HepG2 (cell line): ENCODE results near the gene THEM4. TPM values are rescaled to one million over a fixed set of nuclear protein-coding genes. Genes with fewer than 3 reads are reported as not detected.

Source experiments
- AKAP8 ChIP-seq: sonication (generic); formaldehyde crosslinking; IDR thresholded peaks from 2 replicates; pipeline ENCODE4 v1.5.1; 2020; ENCODE audit warnings: mild to moderate bottlenecking, missing genetic modification reagents
- CCDC6 ChIP-seq: sonication (generic); formaldehyde crosslinking; IDR thresholded peaks from 2 replicates; pipeline ENCODE4 v1.8.1; 2022; ENCODE audit warnings: mild to moderate bottlenecking, missing genetic modification reagents, moderate library complexity
- CSRNP1 ChIP-seq: sonication (generic); formaldehyde crosslinking; IDR thresholded peaks from 2 replicates; pipeline ENCODE4 v1.8.1; 2023; ENCODE audit warnings: mild to moderate bottlenecking, missing genetic modification reagents
- NR0B2 ChIP-seq: sonication (generic); formaldehyde crosslinking; IDR thresholded peaks from 2 replicates; pipeline ENCODE4 v1.4.0; 2020; ENCODE audit warnings: mild to moderate bottlenecking, missing genetic modification reagents
- RBM39 ChIP-seq: fragments of 200-400 bp; formaldehyde crosslinking; IDR thresholded peaks from one replicate; pipeline ENCODE4 v1.6.1; 2018; ENCODE audit warnings: antibody characterized with exemption, mild to moderate bottlenecking, low read depth, low read length; ENCODE audit not compliant: poor library complexity, severe bottlenecking
- SAFB2 ChIP-seq: sonication (generic); formaldehyde crosslinking; IDR thresholded peaks from 2 replicates; pipeline ENCODE4 v1.5.1; 2020; ENCODE audit warnings: missing genetic modification reagents, low read depth, mild to moderate bottlenecking, borderline replicate concordance
- TCF7 ChIP-seq: sonication (generic); IDR thresholded peaks from 2 replicates; pipeline ENCODE4 v1.6.1; 2016; ENCODE audit warnings: antibody characterized with exemption, low read depth
- ZBTB38 ChIP-seq: sonication (generic); formaldehyde crosslinking; IDR thresholded peaks from 2 replicates; pipeline ENCODE4 v1.5.1; 2020; ENCODE audit warnings: mild to moderate bottlenecking, missing genetic modification reagents
- ZNF274 ChIP-seq: sonication (generic); formaldehyde crosslinking; IDR thresholded peaks from 2 replicates; pipeline ENCODE4 v1.5.1; 2020; ENCODE audit warnings: mild to moderate bottlenecking, missing genetic modification reagents
- ZNF333 ChIP-seq: sonication (generic); formaldehyde crosslinking; IDR thresholded peaks from 2 replicates; pipeline ENCODE4 v1.4.0; 2020; ENCODE audit warnings: mild to moderate bottlenecking, missing genetic modification reagents, borderline replicate concordance
- ZNF550 ChIP-seq: sonication (generic); formaldehyde crosslinking; IDR thresholded peaks from 2 replicates; pipeline ENCODE4 v1.4.0; 2020; ENCODE audit warnings: mild to moderate bottlenecking, missing genetic modification reagents, borderline replicate concordance
- ZNF670 ChIP-seq: sonication (generic); formaldehyde crosslinking; IDR thresholded peaks from 2 replicates; pipeline ENCODE4 v1.8.0; 2022; ENCODE audit warnings: mild to moderate bottlenecking, missing genetic modification reagents, borderline replicate concordance
- ZSCAN25 ChIP-seq: sonication (generic); formaldehyde crosslinking; IDR thresholded peaks from 2 replicates; pipeline ENCODE4 v1.8.0; 2022; ENCODE audit warnings: mild to moderate bottlenecking, missing genetic modification reagents
- polyA plus RNA-seq, 8 experiments: library from polyadenylated mRNA; depleted of rRNA in 3 of 8; stranded (reverse) in 7 of 8; unstranded in 1 of 8; fragments of >200 nt; fragmentation: Illumina TruSeq in 4 of 8; extraction: Trizol in 4 of 8; gene quantifications; 2 replicates each; pipeline versions ENCODE4 v1.2.1 to v1.2.3, GENCODE V29; 2011 to 2016; ENCODE audit warnings: low read depth in 4 of 8, missing spikeins in 1 of 8, mixed read lengths in 1 of 8; ENCODE audit not compliant: insufficient read depth in 1 of 8
- total RNA-seq, 5 experiments: library from RNA; depleted of rRNA; stranded (reverse); fragments of >200 nt; fragmentation: Illumina TruSeq; extraction: Trizol; gene quantifications; 2 replicates each; pipeline ENCODE4 v1.2.3, GENCODE V29; 2016; ENCODE audit warnings: low read depth in 1 of 5
- TF ChIP-seq, protein P1 (sequence below), 2 experiments: sonication (generic) in 1 of 2; formaldehyde crosslinking in 1 of 2; IDR thresholded peaks; 2 replicates each; pipeline versions ENCODE4 v1.4.0 to v1.6.1; 2016 to 2020; ENCODE audit warnings: borderline replicate concordance in 1 of 2, low read depth in 1 of 2, mild to moderate bottlenecking in 1 of 2, missing genetic modification reagents in 1 of 2
- TF ChIP-seq, protein P2 (sequence below): sonication (generic); formaldehyde crosslinking; IDR thresholded peaks from 2 replicates; pipeline ENCODE4 v1.4.0; 2020; ENCODE audit warnings: missing genetic modification reagents, mild to moderate bottlenecking, borderline replicate concordance

Gene THEM4
- total and polyA plus RNA-seq, 2 of the 13 experiments (the other 11 are each of a cell fraction or from before 2014, with no cell fraction given): 10.9 to 13.9 TPM

DNA sequence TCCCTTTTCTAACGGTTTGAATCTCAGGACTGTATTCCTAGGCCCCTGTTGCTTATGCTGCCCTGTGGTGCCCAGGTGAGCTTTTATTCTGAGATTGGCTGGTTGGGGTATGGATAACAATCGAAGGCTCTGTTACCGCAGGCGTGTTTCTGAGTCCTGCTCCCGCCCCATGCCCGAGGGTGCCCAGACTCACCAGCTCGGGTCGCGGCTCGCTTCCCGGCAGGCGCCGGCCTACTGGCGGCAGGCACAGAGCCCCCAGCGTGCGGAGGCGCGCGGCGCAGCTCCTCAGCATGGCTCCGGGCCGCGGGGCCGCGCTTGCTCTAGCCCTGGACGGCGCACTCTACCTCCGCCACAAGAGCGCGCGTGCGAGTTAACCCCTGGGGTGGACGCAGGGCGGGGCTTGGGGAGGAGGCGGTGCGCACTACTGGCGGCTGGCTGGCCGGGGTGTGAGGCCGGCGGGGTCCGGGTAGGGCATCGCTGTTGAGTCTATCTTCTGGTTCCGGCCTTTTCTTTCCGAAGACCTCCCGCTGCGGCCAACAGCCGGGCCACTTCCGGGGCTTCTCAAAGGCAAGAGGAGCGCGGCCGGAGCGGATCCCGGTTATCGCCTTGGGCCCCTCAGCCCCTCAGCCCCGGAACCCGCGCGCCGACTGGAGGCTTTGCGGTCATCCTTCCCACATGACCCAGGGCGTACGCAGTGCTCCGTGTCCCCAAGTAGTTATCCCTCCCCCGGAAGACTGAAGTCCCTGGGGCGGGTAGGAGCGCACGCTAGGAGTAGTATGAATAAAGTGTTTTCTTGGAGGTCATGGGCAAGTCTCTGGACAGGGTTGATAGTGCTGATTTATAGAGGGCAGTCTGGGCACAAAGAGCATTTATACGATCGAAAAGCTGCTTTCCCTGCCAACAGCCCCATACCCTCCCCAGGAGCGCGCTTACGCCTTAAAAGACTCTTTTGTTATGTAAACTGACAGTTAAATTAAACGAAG, at the start of gene THEM4 (continued):
- TF ChIP-seq AKAP8 (CRISPR knock-in tag) (peak; percentile 78), ZNF274 (CRISPR knock-in tag) (peak; percentile 86), SAFB2 (peak; percentile 84; the same call in 1 of the 2 replicates), NR0B2 (CRISPR knock-in tag) (peak; percentile 36; the same call in 1 of the 2 replicates), CSRNP1 (CRISPR knock-in tag) (peak; percentile 84; the same call in 1 of the 2 replicates), ZNF550 (CRISPR knock-in tag) (0 out of 2 replicates have a peak, but pooled peaks have one; percentile 26), RBM39 (peak; percentile 92), ZBTB38 (CRISPR knock-in tag) (peak; percentile 98), ZNF333 (peak; percentile 82; the same call in 1 of the 2 replicates), ZNF670 (CRISPR knock-in tag) (peak; percentile 97), ZSCAN25 (peak; percentile 74), CCDC6 (peak; percentile 95), TCF7 (no peak)
- TF ChIP-seq, protein P1, sequence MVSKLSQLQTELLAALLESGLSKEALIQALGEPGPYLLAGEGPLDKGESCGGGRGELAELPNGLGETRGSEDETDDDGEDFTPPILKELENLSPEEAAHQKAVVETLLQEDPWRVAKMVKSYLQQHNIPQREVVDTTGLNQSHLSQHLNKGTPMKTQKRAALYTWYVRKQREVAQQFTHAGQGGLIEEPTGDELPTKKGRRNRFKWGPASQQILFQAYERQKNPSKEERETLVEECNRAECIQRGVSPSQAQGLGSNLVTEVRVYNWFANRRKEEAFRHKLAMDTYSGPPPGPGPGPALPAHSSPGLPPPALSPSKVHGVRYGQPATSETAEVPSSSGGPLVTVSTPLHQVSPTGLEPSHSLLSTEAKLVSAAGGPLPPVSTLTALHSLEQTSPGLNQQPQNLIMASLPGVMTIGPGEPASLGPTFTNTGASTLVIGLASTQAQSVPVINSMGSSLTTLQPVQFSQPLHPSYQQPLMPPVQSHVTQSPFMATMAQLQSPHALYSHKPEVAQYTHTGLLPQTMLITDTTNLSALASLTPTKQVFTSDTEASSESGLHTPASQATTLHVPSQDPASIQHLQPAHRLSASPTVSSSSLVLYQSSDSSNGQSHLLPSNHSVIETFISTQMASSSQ (IDR thresholded peaks at IDR 0.05; ENCODE audit: low read depth): no peak
- TF ChIP-seq, protein P1 (CRISPR knock-in tag; IDR thresholded peaks at IDR 0.05; ENCODE audit: borderline replicate concordance): peak; percentile 69; the same call in 1 of the 2 replicates
- TF ChIP-seq, protein P2, sequence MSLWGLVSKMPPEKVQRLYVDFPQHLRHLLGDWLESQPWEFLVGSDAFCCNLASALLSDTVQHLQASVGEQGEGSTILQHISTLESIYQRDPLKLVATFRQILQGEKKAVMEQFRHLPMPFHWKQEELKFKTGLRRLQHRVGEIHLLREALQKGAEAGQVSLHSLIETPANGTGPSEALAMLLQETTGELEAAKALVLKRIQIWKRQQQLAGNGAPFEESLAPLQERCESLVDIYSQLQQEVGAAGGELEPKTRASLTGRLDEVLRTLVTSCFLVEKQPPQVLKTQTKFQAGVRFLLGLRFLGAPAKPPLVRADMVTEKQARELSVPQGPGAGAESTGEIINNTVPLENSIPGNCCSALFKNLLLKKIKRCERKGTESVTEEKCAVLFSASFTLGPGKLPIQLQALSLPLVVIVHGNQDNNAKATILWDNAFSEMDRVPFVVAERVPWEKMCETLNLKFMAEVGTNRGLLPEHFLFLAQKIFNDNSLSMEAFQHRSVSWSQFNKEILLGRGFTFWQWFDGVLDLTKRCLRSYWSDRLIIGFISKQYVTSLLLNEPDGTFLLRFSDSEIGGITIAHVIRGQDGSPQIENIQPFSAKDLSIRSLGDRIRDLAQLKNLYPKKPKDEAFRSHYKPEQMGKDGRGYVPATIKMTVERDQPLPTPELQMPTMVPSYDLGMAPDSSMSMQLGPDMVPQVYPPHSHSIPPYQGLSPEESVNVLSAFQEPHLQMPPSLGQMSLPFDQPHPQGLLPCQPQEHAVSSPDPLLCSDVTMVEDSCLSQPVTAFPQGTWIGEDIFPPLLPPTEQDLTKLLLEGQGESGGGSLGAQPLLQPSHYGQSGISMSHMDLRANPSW: 0 out of 2 replicates have a peak, but pooled peaks have one; percentile 68
